ENCODE results near the gene PES1. TPM values are rescaled to one million over a fixed set of nuclear protein-coding genes. Genes with fewer than 3 reads are reported as not detected.
"Not testable (repeated sequence)": the region's sequence is repeated elsewhere in the genome, so short reads cannot be mapped to it uniquely, and the experiment has no call there.

Gene PES1
- total RNA-seq, 4 donors from 2014 or later, result 36.6 to 62.4 (median 47.9) TPM

GRCh38 chr22:30568137-30568805 lies 23.4 kb downstream of the PES1 start:
- H3K27me3 ChIP-seq, result no peaks in the 10 kb centered on the region
- WGBS, 2 donors, result 73 to 76% methylated on average over 10 of the region's 10 CpGs

GRCh38 chr22:30567277-30567676 lies 24.4 kb downstream of the PES1 start:
- intact Hi-C loops (cut with DNase I); DNase-seq; H3K27ac ChIP-seq; H3K4me3 ChIP-seq (replicated peaks in 1 of 3); H3K36me3 ChIP-seq; H3K27me3 ChIP-seq; H3K9me3 ChIP-seq; H3K4me1 ChIP-seq: not testable (repeated sequence)
- 90% methylated on average over 6 of the region's 6 CpGs for WGBS, 2 donors

More at GRCh38 chr22:30568137-30568805, 23.4 kb downstream of the PES1 start:
- no peak for TF ChIP-seq POLR2A (IDR thresholded peaks at IDR 0.05)
- no peak for TF ChIP-seq CTCF (IDR thresholded peaks at IDR 0.05)
- intact Hi-C loops (cut with DNase I), result no loop called here
- Histone ChIP-seq H3K4me3 (replicated peaks in 1 of 3) (no peak overlapping the region), H3K27ac (no peak overlapping the region), H3K36me3 (no peaks in the 10 kb centered on the region), H3K9me3 (no peaks in the 10 kb centered on the region), H3K4me1 (no peaks in the 10 kb centered on the region)
- DNase-seq, result no peak

GRCh38 chr22:30566125-30566524 lies 25.6 kb downstream of the PES1 start:
- no peak overlapping the region for H3K27ac ChIP-seq
- TF ChIP-seq CTCF (IDR thresholded peaks at IDR 0.05) (no peak), POLR2A (IDR thresholded peaks at IDR 0.05) (no peak)
- no peaks in the 10 kb centered on the region for H3K4me1 ChIP-seq
- H3K9me3 ChIP-seq, result no peaks in the 10 kb centered on the region
- no peak for DNase-seq
- intact Hi-C loops (cut with DNase I), result no loop called here
- no peaks in the 10 kb centered on the region for H3K36me3 ChIP-seq
- WGBS, 2 donors, result 76 to 82% methylated on average over 7 of the region's 7 CpGs
- H3K27me3 ChIP-seq, result no peaks in the 10 kb centered on the region
- no peak overlapping the region for H3K4me3 ChIP-seq (replicated peaks in 1 of 3)

- no peaks in the 10 kb centered on the region for H3K4me1 ChIP-seq
- no peak overlapping the region for H3K4me3 ChIP-seq (replicated peaks in 1 of 3)
- H3K9me3 ChIP-seq, result no peaks in the 10 kb centered on the region
- H3K27ac ChIP-seq, result no peak overlapping the region
- no peaks in the 10 kb centered on the region for H3K27me3 ChIP-seq
- 81 to 98% methylated on average over 3 to 4 of the region's 4 CpGs for WGBS, 2 donors
- no peaks in the 10 kb centered on the region for H3K36me3 ChIP-seq
- DNase-seq, result no peak
- TF ChIP-seq CTCF (IDR thresholded peaks at IDR 0.05) (no peak), POLR2A (IDR thresholded peaks at IDR 0.05) (no peak)
- intact Hi-C loops (cut with DNase I), result no loop called here
These were observed 26.4 kb downstream of the PES1 start for GRCh38 chr22:30565341-30565740.

GRCh38 chr22:30564761-30565119 lies 27.0 kb downstream of the PES1 start:
- intact Hi-C loops (cut with DNase I), result no loop called here

More at GRCh38 chr22:30564761-30565119, 27.0 kb downstream of the PES1 start:
- DNase-seq, result no peak
- Histone ChIP-seq H3K4me3 (replicated peaks in 1 of 3) (no peak overlapping the region), H3K27ac (no peak overlapping the region), H3K27me3 (no peaks in the 10 kb centered on the region), H3K9me3 (no peaks in the 10 kb centered on the region), H3K36me3 (no peaks in the 10 kb centered on the region), H3K4me1 (no peaks in the 10 kb centered on the region)
- 28 to 30% methylated on average over 3 of the region's 3 CpGs for WGBS, 2 donors
- TF ChIP-seq CTCF (IDR thresholded peaks at IDR 0.05) (no peak), POLR2A (IDR thresholded peaks at IDR 0.05) (no peak)
